ENCODE measurements around the gene PKP4.
"Not testable (repeated sequence)": the region's sequence is repeated elsewhere in the genome, so short reads cannot be mapped to it uniquely, and the experiment has no call there.

PKP4 gene

DNA sequence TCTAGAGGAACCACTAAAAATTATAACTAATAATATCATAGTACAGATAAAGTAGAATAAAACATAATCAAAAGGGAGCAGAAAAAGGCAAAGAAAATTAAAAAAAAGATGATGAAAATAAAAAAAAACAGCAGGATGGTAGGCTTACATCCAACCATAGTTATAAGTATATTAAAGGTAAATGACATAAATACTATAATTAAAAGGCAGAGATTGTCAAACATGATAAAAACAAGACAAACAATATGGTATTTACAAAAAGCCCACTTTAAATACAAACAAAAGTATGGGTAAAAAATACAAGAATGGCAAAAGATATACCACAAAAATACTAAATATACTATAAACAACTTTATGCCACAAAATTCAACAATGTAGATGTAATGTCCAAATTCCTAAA, 24.6 kb upstream of the PKP4 start:
- no peak for DNase-seq (ENCODE audit: low read depth)
- TF ChIP-seq, protein P1, sequence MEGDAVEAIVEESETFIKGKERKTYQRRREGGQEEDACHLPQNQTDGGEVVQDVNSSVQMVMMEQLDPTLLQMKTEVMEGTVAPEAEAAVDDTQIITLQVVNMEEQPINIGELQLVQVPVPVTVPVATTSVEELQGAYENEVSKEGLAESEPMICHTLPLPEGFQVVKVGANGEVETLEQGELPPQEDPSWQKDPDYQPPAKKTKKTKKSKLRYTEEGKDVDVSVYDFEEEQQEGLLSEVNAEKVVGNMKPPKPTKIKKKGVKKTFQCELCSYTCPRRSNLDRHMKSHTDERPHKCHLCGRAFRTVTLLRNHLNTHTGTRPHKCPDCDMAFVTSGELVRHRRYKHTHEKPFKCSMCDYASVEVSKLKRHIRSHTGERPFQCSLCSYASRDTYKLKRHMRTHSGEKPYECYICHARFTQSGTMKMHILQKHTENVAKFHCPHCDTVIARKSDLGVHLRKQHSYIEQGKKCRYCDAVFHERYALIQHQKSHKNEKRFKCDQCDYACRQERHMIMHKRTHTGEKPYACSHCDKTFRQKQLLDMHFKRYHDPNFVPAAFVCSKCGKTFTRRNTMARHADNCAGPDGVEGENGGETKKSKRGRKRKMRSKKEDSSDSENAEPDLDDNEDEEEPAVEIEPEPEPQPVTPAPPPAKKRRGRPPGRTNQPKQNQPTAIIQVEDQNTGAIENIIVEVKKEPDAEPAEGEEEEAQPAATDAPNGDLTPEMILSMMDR (IDR thresholded peaks at IDR 0.05; ENCODE audit: low read depth, low read length): no peak
- TF ChIP-seq, protein P2, sequence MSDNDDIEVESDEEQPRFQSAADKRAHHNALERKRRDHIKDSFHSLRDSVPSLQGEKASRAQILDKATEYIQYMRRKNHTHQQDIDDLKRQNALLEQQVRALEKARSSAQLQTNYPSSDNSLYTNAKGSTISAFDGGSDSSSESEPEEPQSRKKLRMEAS (IDR thresholded peaks at IDR 0.05; ENCODE audit: low read depth, low read length): no peak
- no peak for TF ChIP-seq POLR2A (IDR thresholded peaks at IDR 0.05; ENCODE audit: extremely low read depth, insufficient read length)
- no peak for TF ChIP-seq MYC (IDR thresholded peaks at IDR 0.05; ENCODE audit: low read depth, low read length)
- H3K4me3 ChIP-seq (ENCODE audit: low read depth, low read length): no peak overlapping the region

DNA sequence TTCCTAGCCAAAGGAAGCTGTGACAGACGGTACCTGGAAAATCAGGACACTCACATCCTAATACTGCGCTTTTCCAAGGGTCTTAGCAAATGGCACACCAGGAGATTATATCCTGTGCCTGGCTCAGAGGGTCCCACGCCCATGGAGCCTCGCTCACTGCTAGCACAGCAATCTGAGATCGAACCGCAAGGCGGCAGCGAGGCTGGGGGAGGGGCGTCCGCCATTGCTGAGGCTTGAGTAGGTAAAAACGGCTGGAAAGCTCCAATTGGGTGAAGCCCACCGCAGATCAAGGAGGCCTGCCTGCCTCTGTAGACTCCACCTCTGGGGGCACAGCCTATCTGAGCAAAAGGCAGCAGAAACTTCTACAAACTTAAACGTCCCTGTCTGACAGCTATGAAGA, 23.0 kb upstream of the PKP4 start:
- H3K4me3 ChIP-seq (ENCODE audit: low read depth, low read length); DNase-seq (ENCODE audit: low read depth): not testable (repeated sequence)

DNA sequence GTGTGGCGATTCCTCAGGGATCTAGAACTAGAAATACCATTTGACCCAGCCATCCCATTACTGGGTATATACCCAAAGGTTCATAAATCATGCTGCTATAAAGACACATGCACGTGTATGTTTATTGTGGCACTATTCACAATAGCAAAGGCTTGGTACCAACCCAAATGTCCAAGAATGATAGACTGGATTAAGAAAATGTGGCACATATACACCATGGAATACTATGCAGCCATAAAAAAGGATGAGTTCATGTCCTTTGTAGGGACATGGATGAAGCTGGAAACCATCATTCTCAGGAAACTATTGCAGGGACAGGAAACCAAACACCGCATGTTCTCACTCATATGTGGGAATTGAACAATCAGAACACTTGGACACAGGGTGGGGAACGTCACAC, 17.7 kb upstream of the PKP4 start:
- H3K4me3 ChIP-seq (ENCODE audit: low read depth, low read length); DNase-seq (ENCODE audit: low read depth): not testable (repeated sequence)

DNA sequence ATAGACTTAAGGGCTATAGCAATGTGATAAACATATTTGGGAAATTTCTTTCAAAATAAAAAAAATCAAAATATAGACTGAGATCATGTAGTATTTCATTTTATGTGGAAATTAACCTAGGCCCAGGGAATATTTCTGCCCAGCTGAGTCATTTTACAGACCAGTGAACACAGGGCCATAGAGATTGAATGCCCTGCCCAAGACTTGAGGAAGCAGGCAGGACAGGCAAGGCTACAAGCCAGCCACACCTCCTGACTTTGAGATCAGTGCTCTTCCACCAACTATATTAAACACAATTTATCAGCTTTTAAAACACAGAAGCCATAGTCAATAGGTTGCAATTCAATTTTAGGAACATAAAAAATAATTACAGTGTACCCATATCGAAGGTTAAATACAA, 13.1 kb upstream of the PKP4 start:
- DNase-seq (ENCODE audit: low read depth): no peak
- H3K4me3 ChIP-seq (ENCODE audit: low read depth, low read length): no peak overlapping the region
- TF ChIP-seq POLR2A (IDR thresholded peaks at IDR 0.05; ENCODE audit: extremely low read depth, insufficient read length): no peak
- TF ChIP-seq, protein P2 (IDR thresholded peaks at IDR 0.05; ENCODE audit: low read depth, low read length): no peak
- TF ChIP-seq, protein P1 (IDR thresholded peaks at IDR 0.05; ENCODE audit: low read depth, low read length): no peak
- no peak for TF ChIP-seq MYC (IDR thresholded peaks at IDR 0.05; ENCODE audit: low read depth, low read length)

DNA sequence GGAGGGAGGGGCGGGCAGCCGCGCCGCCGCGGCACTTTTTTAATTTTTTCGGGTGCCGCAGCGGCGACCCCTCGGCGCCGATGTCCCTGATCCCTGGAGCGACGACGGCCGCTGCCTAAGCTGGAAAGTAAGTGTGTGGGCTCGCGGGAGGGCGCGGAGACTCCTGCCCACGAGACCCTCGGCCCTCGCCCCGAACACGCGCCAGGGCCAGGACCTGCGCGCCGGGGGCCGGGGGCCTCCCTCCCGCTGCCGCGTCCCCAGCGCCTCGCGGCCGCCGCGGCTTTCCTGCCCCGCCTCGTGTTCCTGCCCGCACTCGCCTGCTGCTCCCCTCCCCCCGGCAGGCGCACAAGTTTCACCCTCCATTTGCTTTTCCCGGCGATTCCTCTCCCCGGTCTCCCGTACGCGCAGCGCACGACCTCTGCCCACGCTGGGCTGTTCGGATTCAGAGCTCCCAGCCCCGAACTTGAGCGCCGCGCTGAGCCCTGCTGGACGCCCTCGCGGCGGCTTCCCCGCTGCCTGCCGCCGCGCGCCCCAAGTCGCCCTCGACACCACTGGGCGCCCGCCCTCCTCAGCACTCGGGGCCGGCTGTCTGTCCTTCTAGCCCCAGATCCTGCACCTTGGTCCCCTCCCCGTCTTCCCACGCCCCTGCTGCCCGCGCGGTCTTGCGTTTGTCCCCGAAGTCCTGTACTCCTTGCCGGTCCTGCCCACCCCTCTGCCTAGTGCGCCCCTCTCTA, 507 bp downstream of the PKP4 start:
- DNase-seq (ENCODE audit: low read depth): peak; percentile 82
- peak overlapping the region; percentile 74 for H3K4me3 ChIP-seq (ENCODE audit: low read depth, low read length)
- TF ChIP-seq MYC (IDR thresholded peaks at IDR 0.05; ENCODE audit: low read depth, low read length) (peak; percentile 92), POLR2A (IDR thresholded peaks at IDR 0.05; ENCODE audit: extremely low read depth, insufficient read length) (peak; percentile 16)
- TF ChIP-seq, protein P2 (IDR thresholded peaks at IDR 0.05; ENCODE audit: low read depth, low read length): peak; percentile 73
- TF ChIP-seq, protein P1 (IDR thresholded peaks at IDR 0.05; ENCODE audit: low read depth, low read length): no peak

DNA sequence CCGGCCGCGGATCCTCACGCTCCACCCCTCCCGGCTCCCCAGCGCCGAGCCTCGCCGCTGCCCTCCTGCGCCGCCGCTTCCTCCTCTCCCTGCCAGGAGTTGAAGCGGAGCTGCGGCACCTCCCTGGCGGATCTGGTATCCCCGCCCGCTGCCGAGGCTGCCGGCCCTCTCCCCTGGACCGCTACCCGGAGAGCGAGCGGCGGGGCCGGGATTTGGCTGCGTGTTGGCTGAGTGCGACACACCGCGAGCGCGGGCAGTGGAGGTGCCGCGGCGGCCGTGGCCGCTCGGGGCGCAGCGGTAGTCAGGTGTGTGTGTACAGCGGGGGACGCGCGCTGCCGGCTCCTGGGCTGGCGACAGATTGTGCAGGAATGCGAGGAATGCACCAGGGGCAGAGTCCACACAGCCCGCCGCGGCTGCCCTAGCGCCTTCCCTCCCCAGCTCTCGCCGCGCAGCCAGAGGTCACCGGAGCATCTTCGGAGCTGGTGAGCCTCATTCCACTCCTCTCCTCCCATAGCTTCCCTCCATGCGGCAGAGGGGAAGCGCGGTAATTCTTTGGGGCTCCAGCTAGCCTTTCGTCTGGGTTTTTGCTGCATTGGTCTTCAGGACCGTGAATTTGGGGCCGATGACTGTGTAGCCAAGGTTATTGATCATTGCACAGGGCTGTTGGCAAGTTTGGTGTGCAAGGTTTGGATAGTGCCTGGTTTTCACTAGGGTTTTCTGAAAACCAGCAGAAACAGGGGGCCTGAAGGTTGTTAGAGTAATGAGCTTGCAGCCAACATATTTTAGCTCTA, 1.3 kb downstream of the PKP4 start:
- H3K4me3 ChIP-seq (ENCODE audit: low read depth, low read length): peak overlapping the region; percentile 74
- peak; percentile 85 for DNase-seq (ENCODE audit: low read depth)
- TF ChIP-seq, protein P2 (IDR thresholded peaks at IDR 0.05; ENCODE audit: low read depth, low read length): no peak
- TF ChIP-seq MYC (IDR thresholded peaks at IDR 0.05; ENCODE audit: low read depth, low read length): no peak
- TF ChIP-seq POLR2A (IDR thresholded peaks at IDR 0.05; ENCODE audit: extremely low read depth, insufficient read length): peak; percentile 6
- TF ChIP-seq, protein P1 (IDR thresholded peaks at IDR 0.05; ENCODE audit: low read depth, low read length): peak; percentile 23
